ENCODE results near the gene PLEKHM1.
"Not testable (repeated sequence)": the region's sequence is repeated elsewhere in the genome, so short reads cannot be mapped to it uniquely, and the experiment has no call there.

PLEKHM1 gene

GRCh38 chr17:45490615-45491433, at the start of gene PLEKHM1:
Gene PLEKHM1 (minus strand): TSS chr17:45490721. CDS start chr17:45482484, 8,237 bp downstream.
- DNase-seq, result peak; percentile 86

DNA sequence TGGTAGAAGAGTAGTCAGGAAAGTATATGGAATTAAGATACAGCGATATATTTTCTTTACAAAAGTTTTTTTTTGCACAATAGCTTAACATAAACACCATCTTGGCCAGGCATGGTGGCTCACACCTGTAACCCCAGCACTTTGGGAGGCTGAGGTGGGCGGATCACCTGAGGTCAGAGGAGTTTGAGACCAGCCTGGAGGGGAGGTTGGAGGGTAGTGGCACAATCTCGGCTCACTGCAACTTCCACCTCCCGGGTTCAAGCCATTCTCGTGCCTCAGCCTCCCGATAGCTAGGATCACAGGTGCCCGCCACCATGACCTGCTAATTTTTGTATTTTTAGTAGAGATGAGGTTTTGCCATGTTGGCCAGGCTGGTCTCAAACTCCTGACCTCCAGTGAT, 47.6 kb upstream of the PLEKHM1 start:
- not testable (repeated sequence) for DNase-seq

DNA sequence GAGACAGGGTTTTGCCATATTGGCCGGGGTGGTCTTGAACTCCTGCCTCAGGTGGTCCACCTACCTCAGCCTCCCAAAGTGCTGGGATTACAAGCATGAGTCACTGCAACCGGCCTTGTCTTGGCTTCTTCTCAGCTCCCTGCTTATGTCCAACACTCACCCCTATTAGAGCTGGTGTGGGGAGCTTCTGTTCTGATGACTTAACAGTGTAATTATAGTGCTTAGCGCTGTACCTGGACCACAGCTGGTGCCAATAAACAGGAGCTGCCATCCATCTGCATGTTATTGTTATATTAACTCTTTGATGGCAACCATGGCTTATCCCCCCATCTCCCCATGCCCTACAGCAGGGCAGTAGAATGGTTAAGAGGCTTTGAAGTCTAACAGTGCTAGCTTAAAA, 15.6 kb upstream of the PLEKHM1 start:
- DNase-seq, result not testable (repeated sequence)

- not testable (repeated sequence) for DNase-seq
Measured at GRCh38 chr17:45505183-45505582, 14.7 kb upstream of the PLEKHM1 start.

DNA sequence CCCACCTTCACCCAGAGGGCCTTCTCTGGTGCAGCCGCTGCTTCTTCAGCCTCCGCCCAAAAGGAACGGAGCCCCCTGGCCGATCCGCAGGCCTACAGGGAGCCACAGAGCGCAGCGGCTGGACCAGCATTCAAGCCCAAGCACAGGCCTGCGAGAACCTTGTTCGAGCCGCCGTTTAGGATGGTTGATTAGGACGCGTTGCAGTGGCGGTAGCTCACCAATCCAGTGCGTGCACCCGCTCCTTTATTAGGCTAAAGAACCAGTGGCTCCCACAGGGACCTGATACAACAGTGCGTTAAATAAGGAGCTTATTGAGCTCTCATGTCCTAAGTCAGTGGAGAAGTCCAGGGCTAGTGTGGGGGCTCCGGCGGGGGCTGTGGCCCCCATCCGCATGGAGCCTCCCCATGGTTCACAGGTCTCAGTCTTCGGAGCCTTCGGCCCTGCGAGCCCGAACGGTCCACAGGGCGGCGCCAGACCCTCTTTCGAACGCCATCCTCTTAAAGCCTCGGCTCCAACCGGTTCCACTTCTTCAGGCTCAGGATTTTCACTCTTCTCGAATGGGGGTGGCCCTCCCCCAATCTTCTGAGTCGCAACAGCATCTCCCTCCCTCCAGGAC, 10.7 kb upstream of the PLEKHM1 start:
- DNase-seq, result not testable (repeated sequence)

DNA sequence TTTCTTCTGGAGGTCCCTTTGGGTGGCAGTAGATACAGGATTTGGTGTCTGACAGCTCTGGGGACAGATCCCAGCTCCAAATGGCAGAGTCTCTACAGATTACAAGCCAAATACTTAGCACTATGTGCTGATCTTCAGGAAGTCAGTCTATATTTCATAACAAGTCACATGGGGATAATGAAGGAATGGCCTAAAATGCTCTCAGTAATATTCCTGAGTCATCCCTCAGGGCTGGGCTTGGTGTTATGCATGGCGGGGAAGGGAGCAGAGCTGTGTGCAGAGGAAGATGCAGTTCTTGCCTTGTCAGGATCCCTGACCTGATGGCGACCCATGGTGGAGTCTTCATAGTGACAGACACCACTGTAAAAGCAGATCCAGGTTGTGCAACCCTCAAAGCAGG, 10.0 kb upstream of the PLEKHM1 start:
- DNase-seq, result not testable (repeated sequence)

GRCh38 chr17:45499208-45499607, 8.7 kb upstream of the PLEKHM1 start:
- DNase-seq, result not testable (repeated sequence)

- DNase-seq, result not testable (repeated sequence)
Measured at GRCh38 chr17:45498377-45498776, 7.9 kb upstream of the PLEKHM1 start.

GRCh38 chr17:45497449-45497848, 6.9 kb upstream of the PLEKHM1 start:
- not testable (repeated sequence) for DNase-seq

DNA sequence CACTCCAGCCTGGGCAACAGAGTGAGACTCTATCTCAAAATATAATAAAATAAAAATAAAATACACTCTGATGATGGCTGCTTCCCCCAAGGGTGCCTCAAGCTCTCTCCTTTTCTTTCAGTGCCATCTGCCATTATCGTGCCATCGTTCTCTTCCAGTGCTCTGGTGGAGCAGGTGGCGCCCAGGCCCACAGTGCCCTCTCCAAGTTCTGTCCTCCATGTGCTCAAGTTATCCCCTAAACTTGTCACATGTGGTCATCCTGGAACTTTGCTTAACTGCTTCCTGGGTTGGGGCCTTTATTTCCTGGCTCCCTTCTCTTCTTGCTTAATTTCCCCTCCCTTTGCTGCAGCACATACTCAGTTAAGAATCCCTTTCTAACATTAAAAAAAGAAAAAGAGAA, 6.0 kb upstream of the PLEKHM1 start:
- not testable (repeated sequence) for DNase-seq

GRCh38 chr17:45494556-45494955, 4.0 kb upstream of the PLEKHM1 start:
- not testable (repeated sequence) for DNase-seq

DNA sequence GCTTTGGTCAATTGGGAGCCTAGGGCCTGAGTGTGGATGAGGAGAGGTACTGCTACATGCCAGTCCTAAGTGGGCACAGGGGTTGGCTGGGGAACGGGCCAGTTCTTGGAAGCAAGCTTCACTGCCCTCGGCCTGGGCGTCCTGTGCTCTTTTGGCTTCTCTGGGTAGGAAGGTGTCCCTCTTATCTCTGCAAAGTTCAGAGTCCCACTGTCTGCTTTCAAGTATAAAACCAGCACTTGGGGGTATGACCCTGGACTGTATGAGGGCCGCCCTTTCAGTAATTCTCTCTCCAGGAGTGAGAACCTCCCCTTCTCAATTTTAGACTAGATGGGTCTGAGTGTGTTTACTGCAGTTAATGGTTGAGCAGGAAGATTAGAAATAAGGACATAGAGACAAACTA, 1.6 kb upstream of the PLEKHM1 start:
- DNase-seq, result not testable (repeated sequence)

DNA sequence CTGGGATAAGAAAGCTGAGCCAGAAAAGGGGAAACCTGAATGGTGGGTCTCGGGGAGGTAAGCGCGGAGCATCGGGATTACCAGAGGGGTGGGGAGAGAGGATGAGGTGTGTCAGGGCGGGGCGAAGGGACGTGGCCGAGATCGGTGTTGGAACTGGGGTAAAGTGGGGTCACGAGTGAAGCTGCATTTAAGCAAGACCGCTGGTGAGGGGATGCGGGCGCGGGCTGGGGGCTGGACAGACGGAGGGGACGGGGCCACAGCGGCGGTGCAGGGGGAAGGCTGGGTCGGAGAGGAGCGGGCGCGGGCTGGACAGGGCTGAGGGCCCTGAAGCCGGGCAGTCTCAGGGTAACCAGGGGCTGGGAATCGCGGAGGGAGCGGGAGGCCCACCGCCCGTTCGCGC, 323 bp downstream of the PLEKHM1 start:
- DNase-seq, result peak; percentile 11

DNA sequence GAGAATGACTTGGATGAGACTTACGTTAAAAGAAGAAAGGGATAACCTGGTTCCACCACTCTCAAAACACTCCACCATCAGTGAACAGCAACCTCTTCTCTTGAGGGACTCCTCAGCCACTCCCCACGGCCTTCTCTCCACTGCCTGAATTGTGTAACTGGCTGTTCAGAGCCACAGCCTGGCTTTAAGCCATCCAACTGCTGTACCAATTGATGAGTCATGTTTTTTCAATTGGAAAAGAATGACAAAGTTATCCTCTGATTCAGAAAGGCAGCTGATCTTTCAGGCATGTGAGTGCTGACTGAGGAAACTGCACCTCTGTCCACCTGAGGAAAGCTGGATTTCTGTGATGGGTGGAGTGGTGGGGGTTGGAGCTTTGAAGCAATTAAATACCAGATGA, 2.8 kb downstream of the PLEKHM1 start:
- not testable (repeated sequence) for DNase-seq

- not testable (repeated sequence) for DNase-seq
Measured at GRCh38 chr17:45483591-45484216, 6.8 kb downstream of the PLEKHM1 start.

GRCh38 chr17:45483177-45483576, 7.3 kb downstream of the PLEKHM1 start:
- not testable (repeated sequence) for DNase-seq

GRCh38 chr17:45482317-45482716, 8.2 kb downstream of the PLEKHM1 start:
- DNase-seq, result not testable (repeated sequence)

DNA sequence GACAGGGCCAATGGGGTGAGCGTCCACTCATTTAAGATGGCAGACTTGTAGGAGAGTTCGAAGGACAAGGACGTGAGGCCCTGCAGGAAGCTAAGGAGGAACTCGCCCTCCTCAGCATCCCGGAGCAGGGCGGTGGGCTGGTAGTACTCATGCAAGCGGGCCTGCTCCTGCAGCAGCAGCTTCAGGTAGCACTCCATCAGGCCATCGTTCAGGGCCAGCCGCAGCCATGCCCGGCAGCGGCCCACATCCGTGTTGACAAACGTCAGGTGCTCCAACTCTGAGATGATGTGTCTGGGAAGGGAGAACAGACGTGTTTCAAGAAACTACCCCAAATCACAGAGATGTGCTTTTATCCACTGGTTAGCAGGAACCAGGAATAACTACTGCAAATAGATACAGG, 15.1 kb downstream of the PLEKHM1 start:
- not testable (repeated sequence) for DNase-seq

- DNase-seq, result not testable (repeated sequence)
Measured at GRCh38 chr17:45472249-45472648, 18.3 kb downstream of the PLEKHM1 start.

GRCh38 chr17:45469204-45469563, 21.3 kb downstream of the PLEKHM1 start:
- not testable (repeated sequence) for DNase-seq

DNA sequence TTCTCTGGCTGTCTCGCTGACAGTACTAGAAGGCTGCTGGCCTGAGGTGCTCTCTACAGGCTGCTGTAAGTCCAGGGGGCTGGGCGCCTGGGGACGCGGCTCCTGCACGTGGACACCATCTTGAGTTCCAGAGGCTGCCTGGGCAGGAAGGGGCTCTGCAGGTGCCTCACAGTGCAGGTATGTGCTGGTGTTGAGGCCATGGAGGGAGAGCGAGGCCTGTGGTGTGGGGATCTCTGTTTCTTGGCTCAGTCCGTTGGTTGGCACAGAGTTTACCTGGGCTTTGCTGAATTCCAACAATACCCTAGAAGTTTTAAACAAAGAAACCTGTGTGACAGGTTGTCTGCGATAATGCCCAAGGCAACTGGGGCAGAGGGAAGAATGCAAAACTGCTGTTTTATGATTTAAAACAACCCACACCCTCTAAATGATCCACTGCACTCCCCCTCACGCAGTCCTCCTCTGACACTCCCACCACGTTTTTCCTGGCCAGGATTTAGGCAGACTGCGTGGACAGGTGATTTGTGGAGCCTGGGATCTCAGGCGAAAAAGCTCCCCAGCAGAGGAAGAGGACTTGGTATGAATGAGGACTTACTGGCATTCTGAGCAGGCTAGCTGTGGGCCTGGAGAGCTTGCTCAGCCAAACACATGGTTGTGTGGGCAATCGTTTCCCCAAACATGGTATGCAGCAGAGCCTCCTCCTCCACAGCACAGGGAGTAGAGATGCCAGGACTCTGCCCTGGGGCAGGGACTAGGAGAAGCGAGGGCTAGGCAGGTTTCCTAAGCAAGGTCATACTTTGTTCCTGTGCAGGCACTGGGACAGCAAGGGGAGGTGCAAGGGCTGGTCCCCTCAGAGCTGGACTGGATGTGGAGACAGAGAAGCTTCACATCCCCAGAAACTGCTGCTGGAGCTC, 22.0 kb downstream of the PLEKHM1 start:
- DNase-seq, result not testable (repeated sequence)

- peak; percentile 31 for DNase-seq
Measured at GRCh38 chr17:45461524-45462327, 28.8 kb downstream of the PLEKHM1 start.
